CD4-positive, alpha-beta T cell treated with Interleukin-2 at 100 ng/mL for 4 hours (primary cell): ENCODE results near the gene INSYN2A.

ENCODE experiments used
- DNase-seq: peaks from one replicate; pipeline ENCODE4 v3.0.0-alpha.2; 2020; ENCODE audit warnings: low spot score

The INSYN2A gene

GRCh38 chr10:127151981-127152699, 44.3 kb downstream of the INSYN2A start:
- no peak for DNase-seq

- no peak for DNase-seq
Observed at GRCh38 chr10:127151541-127151940, 44.9 kb downstream of the INSYN2A start.

GRCh38 chr10:127150136-127150535, 46.3 kb downstream of the INSYN2A start:
- DNase-seq: no peak

- no peak for DNase-seq
Observed at GRCh38 chr10:127149501-127150081, 46.8 kb downstream of the INSYN2A start.

GRCh38 chr10:127148933-127149220, 47.5 kb downstream of the INSYN2A start:
- no peak for DNase-seq

- DNase-seq: no peak
Observed at GRCh38 chr10:127148066-127148932, 48.1 kb downstream of the INSYN2A start.

- DNase-seq: no peak
Observed at GRCh38 chr10:127146661-127147060, 49.7 kb downstream of the INSYN2A start.
